RKO (cell line): Measurements from ENCODE around the gene UBAP2.
A peak's percentile ranks its signal among the peaks of the same experiment; 100 is the strongest.
"Not testable (repeated sequence)": the region's sequence is repeated elsewhere in the genome, so short reads cannot be mapped to it uniquely, and the experiment has no call there.

Source experiments
- DNase-seq: peaks from one replicate; pipeline ENCODE4 v3.0.0-alpha.2; 2016; ENCODE audit warnings: low spot score

Gene UBAP2

DNA sequence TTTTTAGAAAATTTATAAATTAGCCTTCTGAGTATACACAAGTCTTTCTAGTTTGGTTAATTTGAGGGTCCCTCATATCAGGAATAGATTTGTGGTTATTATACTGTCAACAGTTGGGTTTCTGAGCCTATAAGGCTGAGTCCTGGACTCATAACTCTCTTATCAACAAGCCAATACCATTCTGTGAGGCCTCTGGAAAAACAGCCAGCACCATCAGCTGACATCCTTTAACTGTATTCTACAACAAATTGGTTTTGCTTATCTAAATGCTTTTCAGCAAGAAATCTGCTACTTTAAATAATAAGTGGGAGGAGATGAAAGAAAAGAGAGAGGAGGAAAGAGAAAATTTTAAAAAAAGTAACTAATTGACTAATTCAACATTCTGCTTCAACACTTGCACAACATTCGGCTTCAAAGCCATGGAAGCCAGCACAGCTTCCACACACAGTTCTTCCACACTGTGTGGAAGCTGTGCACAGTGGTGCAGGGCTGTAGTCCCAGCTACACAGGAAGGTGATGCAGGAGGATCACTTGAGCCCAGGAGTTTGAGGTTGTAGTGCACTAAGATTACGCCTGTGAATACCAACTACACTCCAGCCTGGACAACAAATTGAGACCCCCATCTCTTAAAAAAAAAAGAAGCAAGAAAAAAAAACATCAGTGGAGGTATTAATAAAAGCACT is 84.5 kb downstream of the UBAP2 start:
- no peak for DNase-seq

- not testable (repeated sequence) for DNase-seq
Observed at GRCh38 chr9:33962468-33962867, 86.2 kb downstream of the UBAP2 start.

DNA sequence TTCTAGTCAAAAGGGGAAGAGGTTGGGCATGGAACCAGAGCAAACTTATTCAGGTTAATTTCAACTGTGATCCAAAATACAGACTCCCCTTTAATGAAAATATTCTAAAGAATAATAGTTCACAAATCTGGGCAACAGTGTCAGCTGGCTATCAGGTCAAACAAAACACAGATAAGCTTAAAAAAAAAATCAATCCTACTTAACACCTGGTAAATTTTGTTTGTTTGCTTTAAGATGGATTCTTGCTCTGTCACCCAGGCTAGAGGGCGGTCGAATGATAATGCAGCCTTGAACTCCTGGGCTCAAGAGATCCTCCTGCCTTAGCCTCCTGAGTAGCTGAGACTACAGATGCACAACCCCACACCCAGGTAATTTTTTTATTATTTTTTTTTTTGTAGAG is 89.0 kb downstream of the UBAP2 start:
- no peak for DNase-seq

GRCh38 chr9:33956544-33956943 is 92.1 kb downstream of the UBAP2 start:
- no peak for DNase-seq

- DNase-seq = no peak
Observed at GRCh38 chr9:33952066-33952465, 96.6 kb downstream of the UBAP2 start.

- DNase-seq = no peak
Observed at GRCh38 chr9:33950371-33950770, 98.3 kb downstream of the UBAP2 start.

GRCh38 chr9:33946779-33947535 is 101.7 kb downstream of the UBAP2 start:
- DNase-seq = peak; percentile 26

- DNase-seq = no peak
Observed at GRCh38 chr9:33943389-33943788, 105.3 kb downstream of the UBAP2 start.

DNA sequence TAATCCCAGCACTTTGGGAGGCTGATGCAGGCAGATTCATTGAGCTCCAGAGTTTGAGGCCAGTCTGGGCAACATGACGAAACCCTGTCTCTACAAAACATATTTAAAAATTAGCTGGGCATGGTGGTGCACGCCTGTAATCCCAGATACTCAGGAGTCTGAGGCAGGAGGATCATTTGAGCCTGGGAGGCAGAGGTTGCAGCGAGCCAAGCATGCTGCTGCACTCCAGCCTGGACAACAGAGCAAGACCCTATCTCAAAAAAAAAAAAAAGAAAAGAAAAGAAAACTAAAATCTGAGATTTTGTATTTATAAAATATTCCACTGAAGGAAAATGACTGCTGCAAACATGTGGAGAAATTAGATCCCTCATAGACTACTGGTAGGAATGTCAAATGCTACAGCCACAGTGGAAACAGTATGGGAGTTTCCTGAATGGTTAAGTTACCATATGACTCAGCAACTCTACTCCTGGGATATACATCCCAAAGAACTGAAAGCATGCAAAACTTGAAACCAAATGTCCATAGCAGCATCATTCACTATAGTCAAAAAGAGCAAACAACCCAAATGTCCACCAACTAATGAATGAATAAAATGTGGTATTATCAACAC is 106.1 kb downstream of the UBAP2 start:
- DNase-seq = peak; percentile 20

DNA sequence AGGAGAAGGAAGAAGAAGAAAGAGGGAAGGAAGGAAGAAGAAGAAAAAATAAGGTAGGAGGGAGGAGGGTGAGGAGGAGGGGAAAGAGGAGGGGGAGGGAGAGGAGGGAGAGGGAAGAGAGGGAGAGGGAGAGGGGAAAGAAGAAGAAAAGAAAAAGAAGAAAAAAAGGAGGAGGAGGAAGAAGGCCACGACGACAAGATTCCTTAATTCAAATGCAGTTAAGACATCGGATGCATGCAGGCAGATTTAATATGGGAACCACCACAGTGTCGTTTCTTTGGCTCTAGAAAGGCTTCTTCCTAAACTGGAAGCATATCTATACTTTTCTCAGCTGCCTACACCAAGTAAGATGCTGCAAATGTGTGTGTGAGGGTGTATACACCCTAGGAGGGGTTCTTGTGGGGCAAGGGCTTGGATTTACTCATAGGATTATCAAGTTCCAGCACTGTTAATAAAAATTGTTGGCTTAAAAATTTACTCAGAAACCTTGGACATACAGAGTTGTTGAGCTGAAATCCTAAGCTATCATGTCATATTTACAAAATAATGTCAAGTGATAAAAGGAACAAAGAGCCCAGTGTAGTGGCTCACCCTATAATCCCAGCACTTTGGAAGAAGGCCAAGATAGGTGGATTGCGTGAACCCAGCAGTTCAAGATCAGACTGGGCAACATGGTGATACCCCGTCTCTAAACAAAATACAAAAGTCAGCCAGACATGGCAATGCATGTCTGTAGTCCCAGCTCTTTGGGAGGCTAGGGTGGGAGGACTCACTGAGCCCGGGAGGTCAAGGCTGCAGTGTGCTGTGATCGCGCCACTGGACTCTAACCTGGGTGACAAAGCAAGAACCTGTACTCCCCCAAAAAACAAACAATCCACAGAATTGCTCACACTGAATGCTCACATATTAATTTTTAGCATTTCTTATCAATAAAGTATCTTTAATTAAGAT is 108.5 kb downstream of the UBAP2 start:
- DNase-seq = no peak

DNA sequence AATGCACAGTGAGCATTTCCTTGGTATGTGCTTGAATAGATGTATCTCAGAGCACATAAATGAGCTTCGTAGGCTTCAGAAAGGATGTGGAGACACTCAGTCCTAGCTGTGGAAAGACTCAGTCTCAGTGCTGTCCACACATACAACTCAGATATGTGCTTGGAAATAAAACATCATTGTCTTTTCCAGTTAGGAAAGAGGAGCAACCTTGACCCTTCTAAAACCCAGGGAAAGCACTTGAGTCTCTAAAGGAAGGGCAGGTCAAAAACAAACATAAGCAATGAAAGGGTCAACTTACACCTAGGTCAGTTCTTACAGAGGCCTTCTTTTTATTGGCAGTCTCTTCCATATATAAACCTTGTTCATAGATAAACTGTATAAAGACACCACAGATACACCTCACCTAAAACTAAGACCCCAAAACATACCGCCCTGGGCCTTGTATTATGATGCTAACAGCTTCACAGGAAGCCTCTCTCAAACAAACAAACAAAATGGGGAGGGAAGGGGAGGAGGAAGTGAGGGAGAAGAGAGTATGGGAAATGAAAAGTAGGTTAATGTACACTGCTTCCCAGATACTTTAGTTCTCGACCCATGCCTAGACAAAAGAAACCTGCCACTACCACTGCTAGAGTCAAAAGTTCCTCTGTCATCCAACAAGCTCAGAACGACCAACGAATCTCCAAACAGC is 114.4 kb downstream of the UBAP2 start:
- no peak for DNase-seq

GRCh38 chr9:33932078-33932807 is 116.4 kb downstream of the UBAP2 start:
- DNase-seq = no peak

GRCh38 chr9:33931326-33931725 is 117.4 kb downstream of the UBAP2 start:
- DNase-seq = no peak

GRCh38 chr9:33927694-33928093 is 121.0 kb downstream of the UBAP2 start:
- DNase-seq = no peak

- DNase-seq = no peak
Observed at GRCh38 chr9:33926746-33927485, 121.8 kb downstream of the UBAP2 start.

GRCh38 chr9:33924978-33925797 is 123.5 kb downstream of the UBAP2 start:
- peak; percentile 46 for DNase-seq

DNA sequence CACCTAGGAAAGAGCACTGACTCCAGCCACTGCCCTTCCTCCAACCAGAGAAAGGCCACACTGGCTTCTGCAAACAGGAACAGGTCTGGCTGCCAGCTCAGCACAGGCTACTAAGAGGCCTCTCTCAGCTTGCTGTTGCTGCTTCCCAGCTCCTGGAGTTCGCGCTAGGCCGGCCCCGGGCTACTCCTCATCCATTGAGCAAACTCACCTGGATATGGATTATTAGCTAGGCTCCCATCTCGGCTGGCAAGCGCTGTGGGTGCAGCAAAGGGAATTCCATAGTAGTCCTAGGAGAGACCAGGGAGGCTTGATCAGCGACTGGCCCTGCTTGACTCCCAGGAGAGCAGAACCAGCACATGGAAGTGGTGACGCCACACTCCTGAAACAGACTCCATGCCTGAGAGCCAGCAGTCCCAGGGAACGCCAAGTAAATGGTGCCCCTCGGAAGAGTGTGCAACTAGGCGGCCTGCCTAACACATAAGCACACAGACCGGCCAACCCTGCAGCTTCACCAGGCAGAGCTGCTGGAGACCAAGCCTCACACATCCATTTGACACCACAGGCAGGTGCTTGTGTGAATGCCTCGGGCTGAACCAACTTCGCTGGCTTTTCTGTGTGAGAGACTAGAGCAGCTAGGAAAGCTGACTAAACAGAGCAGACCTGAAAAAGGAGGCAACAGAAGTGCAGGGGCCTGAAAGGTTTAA is 124.5 kb downstream of the UBAP2 start:
- DNase-seq = no peak

DNA sequence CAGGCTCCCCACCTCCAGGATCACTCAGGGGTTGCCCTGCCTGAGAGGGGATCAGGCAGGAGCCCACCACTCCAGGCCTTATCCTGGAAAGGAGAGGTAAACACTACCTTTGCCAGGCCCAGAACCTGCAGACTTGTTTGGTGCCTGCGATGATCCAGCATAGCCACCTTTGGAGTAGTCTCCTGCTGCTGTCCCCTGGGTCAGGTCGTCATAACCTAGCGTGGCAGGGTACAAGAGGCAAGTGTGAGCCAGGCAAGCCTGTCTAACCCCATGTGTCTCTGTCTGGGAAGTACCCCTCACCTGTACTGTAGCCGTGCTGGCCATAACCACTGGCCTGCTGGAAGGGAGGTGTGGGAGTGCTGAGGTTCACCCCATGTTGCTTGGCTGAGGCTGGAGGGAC is 125.6 kb downstream of the UBAP2 start:
- DNase-seq = no peak
